ENCODE data around the gene CIAO2A. TPM values are rescaled to one million over a fixed set of nuclear protein-coding genes. Genes with fewer than 3 reads are reported as not detected.

The CIAO2A gene
- polyA plus RNA-seq, 3 donors = 75.5 to 97.5 (median 87.3) TPM

- DNase-seq = no peak
These were observed 44.7 kb downstream of the CIAO2A start for GRCh38 chr15:64048781-64049460.

- peak; percentile 59 for DNase-seq
These were observed 47.1 kb downstream of the CIAO2A start, which contains the start of gene DAPK2 for GRCh38 chr15:64046421-64047153. TSS of gene DAPK2 (minus strand) at chr15:64046485. CDS start at chr15:64040261, 6,224 bp downstream.

DNA sequence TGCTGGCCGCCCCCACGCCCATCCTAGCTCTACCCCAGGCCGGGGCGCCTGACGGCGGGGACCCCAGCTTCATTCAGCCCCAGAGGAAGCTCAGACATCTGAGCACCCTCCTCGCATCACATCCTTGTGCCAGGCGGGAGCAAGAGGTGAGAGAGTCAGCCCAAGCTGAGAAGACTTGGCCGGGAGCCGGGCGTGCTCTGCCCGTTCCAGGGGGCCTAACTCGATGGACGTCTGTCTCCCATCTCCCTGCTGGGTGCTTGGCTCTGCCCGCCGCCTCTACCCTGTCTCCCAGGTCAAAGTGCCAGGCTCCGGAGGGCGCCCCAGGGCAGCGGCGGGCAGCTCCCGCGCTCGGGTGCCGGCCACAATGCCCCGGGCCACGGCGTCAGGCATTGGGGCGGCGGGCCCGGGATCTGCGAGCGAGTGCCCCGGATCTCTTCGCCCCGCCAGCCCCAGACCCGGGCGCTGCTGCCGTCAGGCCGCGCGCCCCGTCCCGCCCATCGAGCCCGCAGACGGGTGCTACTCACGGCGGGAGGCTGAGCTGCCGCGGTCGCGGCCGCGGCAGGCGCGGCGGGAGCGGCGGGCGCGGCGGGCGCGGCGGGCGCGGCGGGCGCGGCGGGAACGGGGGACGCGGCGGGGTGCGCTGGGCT is 47.7 kb downstream of the CIAO2A start:
- DNase-seq = no peak

GRCh38 chr15:64045101-64045435 is 48.6 kb downstream of the CIAO2A start:
- DNase-seq = no peak

GRCh38 chr15:64044300-64045100 is 49.1 kb downstream of the CIAO2A start:
- DNase-seq = no peak

- DNase-seq = no peak
These were observed 54.6 kb downstream of the CIAO2A start for GRCh38 chr15:64038878-64039610.

DNA sequence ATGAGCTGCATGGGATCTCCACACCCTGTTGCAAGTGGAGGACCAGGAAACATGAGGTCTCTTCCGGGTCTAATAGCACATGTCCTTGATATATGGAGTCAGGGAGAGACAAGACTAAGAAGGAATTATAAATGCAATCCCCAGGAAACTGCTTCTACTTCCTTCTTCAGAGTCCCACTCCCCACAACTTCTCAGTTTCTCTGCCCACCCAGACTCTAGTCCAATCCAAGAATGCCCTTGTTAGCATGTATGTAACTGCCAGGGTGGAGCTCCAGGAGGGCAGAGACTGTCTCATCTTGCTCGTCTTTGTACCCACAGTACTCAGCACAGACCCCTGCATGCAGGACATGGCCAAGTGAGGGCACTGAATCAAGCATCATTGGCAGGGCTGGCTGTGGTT is 55.7 kb downstream of the CIAO2A start:
- no peak for DNase-seq

GRCh38 chr15:64037116-64037515 is 56.5 kb downstream of the CIAO2A start:
- DNase-seq = no peak

DNA sequence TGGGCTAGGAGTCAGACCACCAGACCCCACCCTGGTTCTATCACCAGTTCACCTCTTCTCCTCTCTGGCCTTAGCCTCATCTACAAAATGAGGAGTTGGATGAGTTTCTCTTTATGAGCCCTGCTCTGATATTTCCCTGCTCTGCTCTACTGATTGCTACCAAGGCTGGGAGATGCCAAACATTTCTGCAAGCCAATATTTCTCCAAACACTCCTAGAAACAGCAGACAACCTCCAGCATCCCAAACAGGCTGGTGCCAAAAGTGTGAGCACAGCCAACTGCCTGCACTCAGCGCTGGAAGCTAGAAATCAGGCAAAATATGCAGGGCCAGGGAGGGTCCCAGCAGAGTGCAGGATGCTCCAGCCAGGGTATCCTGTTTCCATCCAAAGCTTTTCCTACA is 58.1 kb downstream of the CIAO2A start:
- DNase-seq = no peak

DNA sequence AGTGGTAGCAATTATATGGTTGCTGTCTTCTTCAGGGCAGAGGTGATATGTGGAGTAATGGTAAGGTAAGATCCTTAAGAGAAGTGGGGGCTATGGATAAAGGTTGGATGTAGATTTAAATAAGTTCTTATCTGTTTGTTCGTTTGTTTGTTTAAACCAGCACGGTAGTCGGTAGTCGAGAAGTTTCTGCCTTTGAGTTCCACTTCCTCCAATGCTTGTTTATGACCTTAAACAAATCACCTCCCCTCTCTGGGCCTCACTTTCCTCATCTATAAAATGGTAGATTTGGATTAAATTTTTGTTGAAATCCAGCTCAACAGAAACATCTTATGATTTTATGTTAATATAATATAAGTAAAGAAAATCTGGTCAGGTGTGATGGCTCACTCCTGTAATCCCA is 59.1 kb downstream of the CIAO2A start:
- DNase-seq = no peak

DNA sequence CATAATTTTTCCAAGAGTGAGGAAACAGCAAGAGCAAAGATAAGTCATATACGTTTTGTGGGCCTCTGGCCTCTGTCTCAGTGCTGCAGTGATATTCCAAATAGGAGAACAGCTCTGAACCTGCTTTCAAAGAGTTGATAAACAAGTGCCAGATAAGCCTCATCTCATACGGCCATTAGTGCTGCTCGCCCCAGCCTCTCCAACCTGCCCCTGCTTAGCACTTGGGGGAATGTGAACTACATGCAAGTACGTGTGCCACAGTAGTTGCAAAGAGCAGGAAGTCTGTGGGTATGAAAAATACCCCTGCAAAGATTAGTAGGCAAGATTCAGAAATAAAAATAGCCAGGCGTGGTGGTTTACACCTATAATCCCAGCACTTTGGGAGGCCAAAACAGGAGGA is 61.3 kb downstream of the CIAO2A start:
- no peak for DNase-seq

- no peak for DNase-seq
These were observed 63.5 kb downstream of the CIAO2A start for GRCh38 chr15:64030123-64030522.

DNA sequence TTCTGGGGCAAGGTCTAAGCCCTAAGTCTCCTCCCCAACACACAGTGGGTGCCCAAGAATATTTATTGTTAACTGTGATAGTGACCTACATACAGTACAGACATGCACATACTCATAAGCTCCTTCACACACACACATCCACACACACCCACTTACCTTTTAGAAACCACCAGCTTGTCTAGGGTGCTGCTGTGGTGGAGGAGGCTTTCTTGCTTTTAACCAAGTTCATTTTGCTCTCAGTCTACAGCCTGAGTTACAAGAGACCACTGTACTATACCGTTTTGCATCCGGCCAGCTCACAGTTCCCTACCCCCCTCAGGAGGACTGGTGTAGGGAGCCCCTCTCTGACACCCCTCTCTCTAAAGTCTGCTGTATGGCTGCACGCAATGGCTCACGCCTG is 64.0 kb downstream of the CIAO2A start:
- DNase-seq = no peak

DNA sequence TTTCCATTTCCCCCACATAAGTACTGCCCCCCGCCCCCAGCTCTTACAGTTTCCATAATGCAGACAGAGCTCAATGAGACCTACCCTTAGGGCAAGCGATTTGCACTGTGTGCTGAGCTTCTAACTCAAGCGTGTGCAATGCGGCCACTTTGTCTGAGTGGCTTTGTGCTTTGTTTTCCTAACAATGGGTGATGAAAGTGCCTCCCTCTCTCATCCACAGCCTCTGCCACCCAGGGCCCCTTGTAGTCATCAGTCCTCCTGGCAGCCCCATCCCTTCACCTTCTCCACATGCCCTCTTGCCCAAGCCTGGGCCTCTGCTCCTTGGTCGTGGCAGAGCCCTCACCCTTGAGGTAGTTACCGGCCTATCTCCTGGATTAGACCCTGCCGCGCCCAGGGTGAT is 64.5 kb downstream of the CIAO2A start:
- no peak for DNase-seq

- DNase-seq = no peak
These were observed 67.0 kb downstream of the CIAO2A start for GRCh38 chr15:64026591-64026990.

GRCh38 chr15:64024172-64025050 is 69.2 kb downstream of the CIAO2A start:
- DNase-seq = no peak

- DNase-seq = no peak
These were observed 70.4 kb downstream of the CIAO2A start for GRCh38 chr15:64023220-64023619.

DNA sequence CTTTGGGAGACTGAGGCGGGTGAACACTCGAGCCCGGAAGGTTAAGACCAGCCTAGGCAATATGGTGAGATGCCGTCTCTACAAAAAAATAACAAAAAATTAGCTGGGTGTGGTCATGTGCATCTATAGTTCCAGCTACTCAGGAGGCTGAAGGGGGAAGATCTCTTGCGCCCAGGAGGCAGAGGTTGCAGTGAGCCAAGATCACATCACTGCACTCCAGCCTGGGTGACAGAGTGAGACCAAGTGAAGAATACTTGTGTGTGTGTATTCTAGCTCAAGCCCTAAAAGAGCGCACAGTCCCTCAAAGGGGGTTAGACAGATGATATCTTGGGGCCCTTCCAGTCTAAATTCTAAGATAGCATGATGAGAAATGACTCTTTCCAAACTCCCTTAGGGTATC is 71.1 kb downstream of the CIAO2A start:
- no peak for DNase-seq
